ENCODE measurements around the gene GNB1. TPM values are rescaled to one million over a fixed set of nuclear protein-coding genes. Genes with fewer than 3 reads are reported as not detected.
A peak's percentile ranks its signal among the peaks of the same experiment; 100 is the strongest.

The GNB1 gene
- total and polyA plus RNA-seq, 2 experiments from 2014 or later = 134 to 175 TPM

DNA sequence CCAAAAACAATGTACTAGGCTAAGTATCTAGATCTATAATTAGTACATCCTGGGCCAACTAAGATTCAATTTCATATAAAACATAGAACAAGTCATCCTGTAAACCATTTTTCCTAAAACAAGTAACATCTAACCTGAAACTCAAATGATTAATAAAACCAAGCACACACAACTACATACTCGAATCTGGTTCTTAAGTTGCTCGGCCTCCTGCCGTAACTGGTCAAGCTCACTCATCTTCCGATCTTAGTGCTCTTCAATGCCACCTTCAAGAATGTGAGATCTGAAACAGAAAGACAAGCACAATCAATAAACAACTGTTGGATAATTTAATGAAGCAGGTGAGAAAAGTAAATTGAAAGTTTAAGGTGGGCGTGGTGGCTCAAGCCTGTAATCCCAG lies 65.7 kb downstream of the GNB1 start:
- H4K20me1 ChIP-seq (ENCODE audit: insufficient read depth, poor library complexity, severe bottlenecking) = peaks cover 50% of the 10 kb centered on the region
- TF ChIP-seq EZH2phosphoT487 (IDR thresholded peaks at IDR 0.05; ENCODE audit: low read depth, severe bottlenecking, unreplicated experiment) = no peak
- TF ChIP-seq, protein P1, sequence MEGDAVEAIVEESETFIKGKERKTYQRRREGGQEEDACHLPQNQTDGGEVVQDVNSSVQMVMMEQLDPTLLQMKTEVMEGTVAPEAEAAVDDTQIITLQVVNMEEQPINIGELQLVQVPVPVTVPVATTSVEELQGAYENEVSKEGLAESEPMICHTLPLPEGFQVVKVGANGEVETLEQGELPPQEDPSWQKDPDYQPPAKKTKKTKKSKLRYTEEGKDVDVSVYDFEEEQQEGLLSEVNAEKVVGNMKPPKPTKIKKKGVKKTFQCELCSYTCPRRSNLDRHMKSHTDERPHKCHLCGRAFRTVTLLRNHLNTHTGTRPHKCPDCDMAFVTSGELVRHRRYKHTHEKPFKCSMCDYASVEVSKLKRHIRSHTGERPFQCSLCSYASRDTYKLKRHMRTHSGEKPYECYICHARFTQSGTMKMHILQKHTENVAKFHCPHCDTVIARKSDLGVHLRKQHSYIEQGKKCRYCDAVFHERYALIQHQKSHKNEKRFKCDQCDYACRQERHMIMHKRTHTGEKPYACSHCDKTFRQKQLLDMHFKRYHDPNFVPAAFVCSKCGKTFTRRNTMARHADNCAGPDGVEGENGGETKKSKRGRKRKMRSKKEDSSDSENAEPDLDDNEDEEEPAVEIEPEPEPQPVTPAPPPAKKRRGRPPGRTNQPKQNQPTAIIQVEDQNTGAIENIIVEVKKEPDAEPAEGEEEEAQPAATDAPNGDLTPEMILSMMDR (IDR thresholded peaks at IDR 0.05; ENCODE audit: poor library complexity) = no peak
- TF ChIP-seq EZH2 (IDR thresholded peaks at IDR 0.05; ENCODE audit: borderline replicate concordance) = no peak
- H3K27ac ChIP-seq = peak overlapping the region; percentile 28
- peaks cover 19% of the 10 kb centered on the region for H3K4me1 ChIP-seq (ENCODE audit: insufficient read depth)
- H3K9me3 ChIP-seq (ENCODE audit: low read depth) = no peaks in the 10 kb centered on the region
- H3K36me3 ChIP-seq (replicated peaks; ENCODE audit: insufficient read depth, low read depth) = no peaks in the 10 kb centered on the region
- H2AFZ ChIP-seq = no peak overlapping the region
- DNase-seq (ENCODE audit: low spot score) = no peak
- H3K4me3 ChIP-seq = no peak overlapping the region
- H3K4me2 ChIP-seq = no peak overlapping the region
- 97% methylated on average over 5 of the region's 5 CpGs for WGBS (ENCODE audit: low lambda C conversion rate, missing lambda C conversion rate)
- no peaks in the 10 kb centered on the region for H3K9me2 ChIP-seq (replicated peaks; ENCODE audit: insufficient read depth)
- peaks cover 98% of the 10 kb centered on the region for H3K79me2 ChIP-seq
- no peaks in the 10 kb centered on the region for H3K27me3 ChIP-seq

DNA sequence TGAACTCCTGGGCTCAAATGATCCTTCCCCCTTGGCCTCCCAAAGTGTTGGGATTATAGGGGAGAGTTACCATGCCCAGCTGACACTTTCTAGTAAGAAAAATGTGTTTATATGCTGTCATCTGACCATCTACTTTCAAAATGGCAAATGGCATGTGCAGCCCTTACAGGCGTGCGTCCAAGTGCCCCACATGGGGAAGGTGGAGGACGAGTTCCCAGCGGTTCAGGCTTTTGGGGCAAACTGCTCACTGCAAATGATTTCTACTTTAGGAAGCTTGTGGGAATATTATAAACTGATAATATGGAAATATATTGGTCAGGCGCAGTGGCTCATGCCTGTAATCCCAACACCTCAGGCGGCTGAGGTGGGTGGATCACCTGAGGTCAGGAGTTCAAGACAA lies 71.1 kb downstream of the GNB1 start:
- TF ChIP-seq, protein P1 (IDR thresholded peaks at IDR 0.05; ENCODE audit: poor library complexity) = no peak
- TF ChIP-seq EZH2phosphoT487 (IDR thresholded peaks at IDR 0.05; ENCODE audit: low read depth, severe bottlenecking, unreplicated experiment) = no peak
- no peak for TF ChIP-seq EZH2 (IDR thresholded peaks at IDR 0.05; ENCODE audit: borderline replicate concordance)
- H3K79me2 ChIP-seq = peaks cover 92% of the 10 kb centered on the region
- H3K4me1 ChIP-seq (ENCODE audit: insufficient read depth) = no peaks in the 10 kb centered on the region
- H3K4me3 ChIP-seq = no peak overlapping the region
- H4K20me1 ChIP-seq (ENCODE audit: insufficient read depth, poor library complexity, severe bottlenecking) = peaks cover 32% of the 10 kb centered on the region
- H3K9me2 ChIP-seq (replicated peaks; ENCODE audit: insufficient read depth) = no peaks in the 10 kb centered on the region
- H3K4me2 ChIP-seq = no peak overlapping the region
- no peaks in the 10 kb centered on the region for H3K9me3 ChIP-seq (ENCODE audit: low read depth)
- H3K36me3 ChIP-seq (replicated peaks; ENCODE audit: insufficient read depth, low read depth) = peaks cover 3% of the 10 kb centered on the region
- no peak overlapping the region for H3K27ac ChIP-seq
- H2AFZ ChIP-seq = no peak overlapping the region
- 98% methylated on average over 6 of the region's 6 CpGs for WGBS (ENCODE audit: low lambda C conversion rate, missing lambda C conversion rate)
- DNase-seq (ENCODE audit: low spot score) = no peak
- H3K27me3 ChIP-seq = no peaks in the 10 kb centered on the region

DNA sequence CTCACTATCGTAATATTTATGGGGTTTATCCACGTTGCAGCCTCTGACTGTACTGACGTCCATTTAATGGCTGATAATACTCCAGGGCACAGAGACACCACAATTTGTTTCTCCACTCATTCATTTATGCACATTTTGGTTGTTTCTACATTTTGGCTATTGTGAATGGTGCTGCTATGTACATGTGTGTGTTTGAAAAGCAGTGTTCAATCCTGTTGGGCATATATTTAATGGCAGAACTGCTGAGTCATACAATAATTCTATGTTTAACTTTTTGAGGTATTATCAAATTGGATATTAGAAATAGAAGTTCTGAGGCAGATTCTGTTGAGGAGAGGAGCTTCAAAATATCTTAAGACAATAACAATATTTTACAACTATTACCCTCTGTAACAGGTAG lies 73.7 kb downstream of the GNB1 start:
- Histone ChIP-seq H2AFZ (no peak overlapping the region), H3K27ac (no peak overlapping the region), H4K20me1 (ENCODE audit: insufficient read depth, poor library complexity, severe bottlenecking) (peaks cover 26% of the 10 kb centered on the region), H3K4me2 (no peak overlapping the region), H3K9me3 (ENCODE audit: low read depth) (no peaks in the 10 kb centered on the region), H3K27me3 (no peaks in the 10 kb centered on the region), H3K4me1 (ENCODE audit: insufficient read depth) (no peaks in the 10 kb centered on the region), H3K36me3 (replicated peaks; ENCODE audit: insufficient read depth, low read depth) (peaks cover 3% of the 10 kb centered on the region), H3K9me2 (replicated peaks; ENCODE audit: insufficient read depth) (no peaks in the 10 kb centered on the region), H3K79me2 (peaks cover 84% of the 10 kb centered on the region), H3K4me3 (no peak overlapping the region)
- TF ChIP-seq, protein P1 (IDR thresholded peaks at IDR 0.05; ENCODE audit: poor library complexity) = no peak
- TF ChIP-seq EZH2 (IDR thresholded peaks at IDR 0.05; ENCODE audit: borderline replicate concordance) = no peak
- TF ChIP-seq EZH2phosphoT487 (IDR thresholded peaks at IDR 0.05; ENCODE audit: low read depth, severe bottlenecking, unreplicated experiment) = no peak
- DNase-seq (ENCODE audit: low spot score) = no peak
- WGBS (ENCODE audit: low lambda C conversion rate, missing lambda C conversion rate) = 79% methylated on average over 3 of the region's 3 CpGs
